Right renal pelvis (tissue), 4 donors: Measurements from ENCODE around the gene POF1B. TPM values are rescaled to one million over a fixed set of nuclear protein-coding genes. Genes with fewer than 3 reads are reported as not detected.
"Not testable (repeated sequence)": the region's sequence is repeated elsewhere in the genome, so short reads cannot be mapped to it uniquely, and the experiment has no call there.

ENCODE experiments used
- DNase-seq, 4 donors: peaks; one replicate each; pipeline ENCODE4 v3.0.0-alpha.2; 2013; ENCODE audit warnings: low read depth in 4 of 4, low spot score in 3 of 4, missing footprints in 1 of 4
- polyA plus RNA-seq, 4 donors: library from polyadenylated mRNA; unstranded; fragments of 120-200 nt; gene quantifications; one replicate each; pipeline ENCODE4 v1.2.1, GENCODE V29; 2013; ENCODE audit not compliant: insufficient read length in 4 of 4

The POF1B gene, protein sequence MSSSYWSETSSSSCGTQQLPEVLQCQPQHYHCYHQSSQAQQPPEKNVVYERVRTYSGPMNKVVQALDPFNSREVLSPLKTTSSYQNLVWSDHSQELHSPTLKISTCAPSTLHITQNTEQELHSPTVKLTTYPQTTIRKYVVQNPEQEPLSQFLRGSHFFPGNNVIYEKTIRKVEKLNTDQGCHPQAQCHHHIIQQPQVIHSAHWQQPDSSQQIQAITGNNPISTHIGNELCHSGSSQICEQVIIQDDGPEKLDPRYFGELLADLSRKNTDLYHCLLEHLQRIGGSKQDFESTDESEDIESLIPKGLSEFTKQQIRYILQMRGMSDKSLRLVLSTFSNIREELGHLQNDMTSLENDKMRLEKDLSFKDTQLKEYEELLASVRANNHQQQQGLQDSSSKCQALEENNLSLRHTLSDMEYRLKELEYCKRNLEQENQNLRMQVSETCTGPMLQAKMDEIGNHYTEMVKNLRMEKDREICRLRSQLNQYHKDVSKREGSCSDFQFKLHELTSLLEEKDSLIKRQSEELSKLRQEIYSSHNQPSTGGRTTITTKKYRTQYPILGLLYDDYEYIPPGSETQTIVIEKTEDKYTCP
- 1 to 10 TPM in 1 of 4 donors, under 1 TPM in 3; 0.18 to 1.7 (median 0.63) TPM for polyA plus RNA-seq

DNA sequence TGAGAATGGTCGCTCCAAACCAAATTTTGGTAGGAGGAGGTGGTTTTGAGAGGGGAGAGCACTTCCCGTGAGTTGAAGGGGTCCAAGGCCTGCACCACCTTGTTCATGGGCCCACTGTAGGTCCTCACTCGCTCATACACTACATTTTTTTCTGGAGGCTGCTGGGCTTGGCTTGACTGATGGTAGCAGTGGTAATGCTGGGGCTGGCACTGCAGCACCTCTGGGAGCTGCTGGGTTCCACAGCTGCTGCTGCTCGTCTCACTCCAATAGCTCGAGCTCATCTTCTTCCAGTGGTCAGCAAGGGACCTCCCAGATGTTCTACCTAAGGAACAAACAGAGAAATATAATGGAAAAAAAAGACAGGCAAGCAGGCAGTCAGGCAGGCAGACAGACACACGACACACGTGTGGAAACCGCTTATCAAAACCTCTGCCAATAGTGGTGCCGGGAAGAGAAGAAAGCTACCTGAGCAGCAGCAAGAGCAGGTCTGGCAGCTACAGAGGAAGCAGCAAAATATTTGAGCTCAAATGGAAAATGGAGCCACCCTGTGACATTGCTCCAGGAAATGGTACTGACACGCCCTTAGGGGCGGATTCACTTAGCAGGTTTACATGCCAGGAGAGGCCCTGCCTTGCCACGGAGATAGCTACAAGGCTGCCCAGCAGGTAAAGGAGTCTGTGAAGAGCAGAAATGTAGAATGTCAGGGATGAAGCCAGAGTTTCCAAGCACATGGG, at the start of gene POF1B:
Gene POF1B (minus strand): TSS at position 492 of the 734 bp plus-strand sequence. CDS start 211 bp downstream, at position 281.
- DNase-seq, result no peak

DNA sequence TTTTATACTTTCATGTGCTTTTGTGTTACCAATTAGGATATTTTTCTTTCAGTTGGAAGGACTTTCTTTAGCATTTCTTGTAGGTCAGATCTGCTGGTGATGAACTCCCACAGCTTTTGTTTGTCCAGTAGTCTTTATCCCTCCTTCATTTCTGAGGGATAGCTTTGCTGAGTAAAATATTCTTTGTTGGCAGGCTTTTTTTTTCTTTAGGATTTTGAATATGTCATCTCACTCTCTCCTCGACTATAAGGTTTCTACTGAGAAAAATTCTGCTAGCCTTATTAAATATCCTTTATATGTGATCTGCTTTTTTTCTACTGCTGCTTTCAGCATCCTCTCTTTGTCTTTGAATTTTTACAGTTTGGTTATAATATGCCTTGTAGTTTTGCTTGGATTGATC, 49.6 kb upstream of the POF1B start:
- no peak for DNase-seq

DNA sequence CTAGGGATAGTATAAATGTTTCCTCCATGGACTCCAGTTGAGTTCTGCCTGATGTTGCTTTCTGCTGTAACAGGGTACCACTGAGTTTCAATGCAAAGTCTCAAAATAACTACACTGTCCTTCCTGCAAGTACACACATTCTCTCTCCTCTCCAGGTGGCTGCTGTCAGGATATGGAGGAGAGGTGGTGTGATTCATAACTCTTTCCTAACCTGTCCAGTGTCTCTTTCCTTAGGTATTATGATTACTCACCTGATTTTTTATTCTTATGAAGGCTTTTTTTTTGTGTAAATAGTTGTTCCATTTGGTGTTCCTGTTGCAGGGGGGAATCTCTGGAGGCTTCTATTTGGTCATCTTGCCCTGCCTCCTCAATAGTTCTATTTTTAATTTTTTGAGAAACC, 39.8 kb upstream of the POF1B start:
- DNase-seq, result no peak

DNA sequence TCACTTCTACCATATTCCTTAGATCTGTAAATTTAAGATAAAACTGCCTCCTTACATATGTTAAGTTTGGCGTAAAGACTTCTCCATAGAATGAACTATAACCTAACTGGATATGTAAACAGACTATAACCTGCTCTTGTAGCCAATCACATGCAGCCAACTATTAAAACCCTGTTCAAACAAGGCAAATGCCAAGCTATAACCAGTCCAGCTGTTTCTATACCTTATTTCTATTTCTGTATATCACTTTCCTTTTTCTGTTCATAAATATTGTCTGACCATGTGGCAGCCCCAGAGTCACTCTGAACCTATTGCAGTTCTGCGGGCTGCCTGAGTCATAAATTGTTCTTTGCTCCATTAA, 12.4 kb upstream of the POF1B start:
- DNase-seq, result no peak

DNA sequence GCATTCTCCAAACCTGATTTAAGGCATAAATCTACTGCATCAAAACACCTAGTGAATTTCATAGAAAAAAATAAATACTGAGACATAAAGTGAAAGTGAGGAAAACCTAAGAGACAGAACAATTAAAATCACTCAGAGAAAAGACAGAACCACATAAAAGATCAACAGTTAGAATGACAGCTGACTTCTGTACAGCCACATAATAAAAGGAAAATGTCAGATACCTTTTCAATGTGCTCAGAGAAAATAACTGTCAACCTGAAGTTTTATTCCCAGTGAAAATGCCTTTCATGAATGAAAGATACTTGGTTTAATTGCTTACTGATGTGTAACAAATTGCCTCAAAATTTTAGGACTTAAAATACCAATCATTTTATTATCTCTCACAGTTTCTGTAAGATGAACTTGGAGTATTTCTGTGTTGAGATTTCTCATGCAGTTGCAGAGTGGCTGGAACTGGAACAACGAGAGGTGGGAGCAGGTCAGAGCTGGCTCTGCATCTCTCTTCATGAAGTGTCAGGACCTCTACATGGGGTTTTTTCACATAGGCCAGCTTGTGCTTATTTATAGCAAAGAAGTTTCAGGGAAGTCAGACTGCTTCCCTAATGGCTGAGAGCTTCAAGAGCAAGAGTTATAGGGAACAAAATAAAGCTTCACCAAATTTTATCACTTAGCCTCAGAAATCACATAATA, 11.9 kb upstream of the POF1B start:
- DNase-seq, result no peak

DNA sequence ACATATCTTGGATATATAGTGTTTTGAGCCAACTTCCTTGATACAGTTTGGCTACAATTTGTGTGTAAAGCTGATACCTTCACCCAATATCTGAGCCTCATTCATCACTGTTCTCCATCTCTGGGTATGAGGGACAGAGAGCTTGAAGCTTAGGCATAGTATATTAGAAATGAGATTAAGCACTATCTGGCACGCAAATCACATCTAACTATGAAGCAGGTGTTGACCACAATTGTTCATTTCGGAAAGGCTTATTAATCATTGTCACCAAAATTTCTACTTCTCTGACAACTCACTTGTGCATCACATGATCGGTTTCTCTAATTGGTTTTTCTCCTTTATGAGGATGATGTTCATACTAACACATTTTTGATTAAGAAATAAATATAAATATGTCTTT, 2.1 kb upstream of the POF1B start:
- DNase-seq, result no peak

DNA sequence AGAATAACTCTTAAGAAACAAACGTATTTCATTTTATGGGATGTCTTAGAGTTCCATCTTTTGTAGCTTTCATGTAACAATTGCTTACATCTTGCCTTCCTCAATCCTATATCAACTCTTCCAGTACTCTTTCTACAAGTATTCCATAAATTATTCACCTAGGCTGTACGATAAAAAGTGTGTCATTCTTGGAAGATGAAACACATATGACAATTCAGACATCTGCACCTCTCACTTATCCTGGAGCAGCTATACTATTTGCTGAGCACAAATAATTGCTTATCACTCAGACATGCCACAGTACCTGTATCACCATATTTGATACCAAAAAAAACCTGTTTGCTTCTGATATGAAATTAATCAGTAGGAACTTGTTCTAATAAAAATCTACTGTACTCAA, 1.0 kb downstream of the POF1B start:
- DNase-seq, result no peak

DNA sequence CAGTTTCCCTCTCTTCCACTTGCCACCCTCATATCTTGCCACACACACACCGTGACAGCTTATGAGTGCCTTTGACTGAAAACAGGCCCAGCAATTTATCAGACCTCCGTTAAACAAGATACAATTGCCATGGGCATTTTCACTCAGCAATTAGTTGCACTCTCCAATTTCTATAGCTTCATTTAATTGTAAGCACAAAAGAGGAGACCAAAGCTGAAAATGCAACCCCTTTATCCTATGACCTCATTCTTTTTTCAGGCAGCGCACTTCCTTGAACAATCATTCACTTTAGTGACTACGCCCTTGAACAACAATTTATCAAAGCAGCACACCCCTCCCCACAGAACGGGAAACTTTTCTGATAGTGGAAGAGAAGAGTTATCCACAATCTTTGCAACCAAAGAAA, 4.1 kb downstream of the POF1B start:
- no peak for DNase-seq

DNA sequence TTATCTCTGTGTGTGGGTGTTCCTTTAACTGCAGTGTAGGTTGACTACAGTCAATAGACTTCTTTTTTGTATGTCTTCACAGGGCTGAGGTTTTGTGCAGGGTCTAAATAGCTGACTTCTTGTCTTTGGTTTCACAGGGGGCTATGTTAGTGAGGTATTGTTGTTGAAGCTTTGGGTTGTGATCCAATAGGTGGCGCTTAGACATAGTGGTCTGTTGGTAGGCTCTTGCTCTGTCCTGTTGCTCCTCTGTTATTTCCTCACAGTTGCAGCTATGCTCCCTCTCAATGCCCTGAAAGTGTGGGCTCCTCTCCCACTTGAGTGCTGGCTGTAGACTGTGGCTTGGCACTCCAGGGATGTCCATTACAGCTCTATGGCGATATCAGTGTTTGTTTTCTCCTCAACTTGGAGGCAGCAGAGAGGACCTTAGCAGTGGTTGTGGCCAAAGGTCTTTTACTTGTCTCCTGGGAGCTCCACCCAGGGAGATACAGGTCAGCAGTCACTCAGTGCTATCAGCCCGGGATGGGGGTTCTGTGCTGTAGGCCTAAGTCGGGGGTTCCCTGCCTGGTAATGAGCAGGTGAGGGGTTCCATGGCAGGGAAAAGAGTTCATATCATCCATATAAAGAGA, 14.0 kb downstream of the POF1B start:
- DNase-seq, result no peak

DNA sequence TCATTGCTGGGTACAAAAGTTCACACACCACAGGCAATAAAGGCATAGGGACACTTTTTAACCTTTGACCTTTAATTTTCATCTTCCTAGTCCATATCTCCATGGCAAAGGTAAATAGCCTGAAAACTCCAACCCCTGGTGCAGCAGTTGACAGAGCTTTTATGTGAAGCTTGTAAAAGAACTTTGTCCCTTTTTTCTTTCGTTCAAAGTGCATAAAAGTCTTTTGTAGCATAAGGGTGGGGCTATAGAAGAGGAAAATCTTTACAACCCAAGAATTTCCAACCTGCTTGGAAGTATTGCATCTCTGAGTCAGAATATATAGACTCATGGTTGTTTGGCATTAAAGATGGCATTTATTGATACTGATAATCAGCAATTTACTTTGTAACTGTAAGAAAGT, 20.4 kb downstream of the POF1B start:
- DNase-seq, result no peak

DNA sequence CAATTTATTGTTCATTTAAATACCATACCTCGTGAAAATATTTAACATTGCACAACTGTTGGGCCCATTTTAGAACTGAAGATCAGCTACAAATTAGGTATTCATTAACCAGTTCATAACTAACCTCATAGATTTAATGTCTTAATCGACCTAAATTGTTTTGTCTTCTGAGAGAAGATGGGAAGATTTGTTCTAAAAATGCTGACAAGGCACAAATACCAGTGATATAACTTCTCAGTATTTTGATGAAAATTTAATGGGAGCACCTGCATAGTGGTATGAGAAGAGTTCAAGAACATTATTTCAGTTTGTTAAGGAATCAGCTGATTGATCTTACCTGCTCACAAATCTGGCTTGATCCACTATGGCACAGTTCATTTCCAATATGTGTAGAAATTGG, 33.9 kb downstream of the POF1B start:
- no peak for DNase-seq

DNA sequence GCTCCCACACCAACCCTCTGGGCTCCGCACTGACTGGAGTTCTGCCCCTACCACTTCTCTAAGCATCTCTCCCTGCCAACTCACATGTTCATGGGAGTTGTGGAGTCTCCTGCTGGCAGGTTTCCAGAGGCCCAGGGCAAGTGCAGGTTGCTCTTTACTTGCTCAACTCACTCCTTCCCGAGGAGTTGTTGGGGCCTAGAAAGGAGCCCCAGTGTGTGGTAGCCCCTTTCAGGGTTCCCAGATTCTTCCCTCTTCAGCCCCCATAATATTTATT, 52.5 kb downstream of the POF1B start:
- DNase-seq, result no peak

DNA sequence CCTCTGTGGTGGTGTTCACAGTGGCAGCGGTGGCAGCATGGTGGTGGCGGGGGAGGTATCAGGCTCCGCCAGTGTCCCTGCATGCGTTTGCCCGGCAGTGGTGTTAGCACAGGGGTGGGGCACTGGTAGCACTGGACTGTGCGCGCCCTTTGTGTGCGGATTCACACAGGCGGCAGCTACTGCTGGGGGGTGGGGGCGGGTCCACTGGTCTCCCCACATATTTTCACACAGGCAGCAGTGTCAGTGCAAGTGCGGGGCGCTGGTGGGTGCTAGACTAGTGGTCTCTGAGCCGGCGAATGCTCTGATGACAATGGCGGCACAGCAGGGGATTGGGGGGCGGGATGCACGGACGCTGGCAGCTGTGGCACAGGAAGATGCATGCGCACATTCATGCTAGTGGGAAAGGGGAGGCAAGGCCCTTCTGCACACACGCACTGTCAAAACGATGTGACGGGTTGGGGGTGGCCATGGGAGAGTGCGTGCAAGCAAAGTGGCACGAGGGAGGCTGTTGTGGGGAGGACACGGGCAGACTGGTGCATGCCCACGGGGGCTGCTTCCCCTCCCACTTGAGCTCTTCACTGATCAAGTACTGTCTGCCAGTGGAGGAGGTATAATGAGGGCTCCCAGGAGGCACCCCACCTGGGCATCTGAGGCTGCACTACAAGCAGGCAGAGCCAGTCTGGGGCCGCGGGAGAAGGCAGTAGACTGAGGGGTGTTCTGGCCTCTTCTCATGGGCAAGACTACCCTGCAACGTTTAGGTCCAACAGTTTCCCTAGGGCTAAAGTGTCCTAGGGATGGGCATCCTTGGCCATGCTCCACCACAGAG, 53.0 kb downstream of the POF1B start:
- no peak for DNase-seq

DNA sequence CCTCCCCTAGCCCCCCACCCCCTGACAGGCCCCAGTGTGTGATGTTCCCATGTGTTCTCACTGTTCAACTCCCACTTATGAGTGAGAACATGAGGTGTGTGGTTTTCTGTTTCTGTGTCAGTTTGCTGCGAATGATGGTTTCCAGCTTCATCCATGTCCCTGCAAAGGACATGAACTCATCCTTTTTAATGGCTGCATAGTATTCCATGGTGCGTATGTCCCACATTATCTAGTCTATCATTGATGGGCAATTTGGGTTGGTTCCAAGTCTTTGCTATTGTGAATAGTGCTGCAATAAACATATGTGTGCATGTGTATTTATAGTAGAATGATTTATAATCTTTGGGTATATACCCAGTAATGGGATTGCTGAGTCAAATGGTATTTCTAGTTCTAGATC, 68.1 kb downstream of the POF1B start:
- DNase-seq, result not testable (repeated sequence)

DNA sequence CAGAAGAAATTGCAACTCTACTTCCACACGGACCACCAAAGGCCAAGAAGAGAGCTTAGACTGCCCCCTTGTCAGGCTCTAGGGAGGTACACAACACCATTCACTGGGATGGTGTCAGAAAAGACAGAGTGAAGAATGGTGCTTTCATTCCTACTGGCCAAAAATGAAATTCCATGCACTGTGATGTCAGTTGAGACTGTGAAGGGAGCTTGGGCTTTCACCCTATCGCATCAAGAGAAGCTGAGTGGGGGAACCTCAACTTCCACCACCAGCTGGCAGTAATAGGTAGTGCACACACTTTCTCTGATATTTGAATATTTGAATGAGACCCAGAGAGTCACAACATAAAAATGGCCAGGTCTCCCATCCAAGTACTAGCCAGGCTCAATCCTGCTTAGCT, 69.7 kb downstream of the POF1B start:
- no peak for DNase-seq

DNA sequence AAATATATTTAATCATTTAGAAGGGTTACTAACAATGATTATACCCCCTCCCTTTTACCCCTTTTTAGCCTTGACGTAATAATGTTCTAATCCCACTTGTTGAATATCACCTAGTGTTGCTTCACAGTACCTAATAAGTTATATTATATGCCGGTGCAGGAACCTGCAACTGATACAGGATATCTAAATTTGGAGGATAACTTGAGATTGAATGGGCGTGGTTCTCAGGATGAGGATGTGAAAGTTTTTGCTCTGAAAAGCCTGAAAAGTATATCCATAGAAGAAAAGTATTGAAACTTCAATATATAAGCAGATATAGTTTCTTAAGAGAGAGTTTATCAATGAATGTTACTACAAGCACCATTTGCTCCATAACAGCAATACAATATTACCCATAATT, 75.9 kb downstream of the POF1B start:
- DNase-seq, result no peak

DNA sequence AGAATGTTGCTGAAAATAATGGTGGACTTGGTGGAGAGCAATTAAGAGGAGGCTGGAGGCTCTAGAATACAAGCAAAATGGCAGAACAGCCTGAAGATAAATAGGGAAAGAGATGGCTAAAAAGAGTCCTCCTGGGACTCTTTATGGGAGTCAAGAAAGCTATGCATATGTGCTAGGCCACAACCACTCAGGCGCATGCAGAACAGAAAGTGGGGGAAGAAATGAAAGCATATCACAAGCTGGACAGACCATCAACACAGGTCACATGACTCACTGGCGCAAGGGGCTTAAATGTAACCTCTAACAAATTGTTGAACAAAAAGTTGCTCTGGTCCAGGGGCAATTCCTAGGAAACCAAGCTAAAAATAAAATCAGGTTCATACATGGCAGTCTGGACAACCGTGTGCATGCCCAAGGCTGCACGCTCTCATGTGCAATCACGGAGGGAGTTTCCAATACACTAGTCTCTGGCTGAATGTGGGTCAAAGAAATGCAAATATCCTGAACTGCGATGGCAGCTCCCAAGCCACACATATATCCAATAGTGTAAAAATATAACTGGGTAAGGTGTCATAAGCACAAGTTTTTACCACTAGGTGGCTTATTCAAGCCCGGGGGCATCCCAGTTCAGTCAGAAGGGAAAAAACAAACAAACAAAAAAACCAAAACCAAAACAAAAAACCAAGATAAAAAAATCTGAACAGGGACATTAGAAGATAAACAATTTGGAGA, 90.3 kb downstream of the POF1B start:
- DNase-seq, result no peak

DNA sequence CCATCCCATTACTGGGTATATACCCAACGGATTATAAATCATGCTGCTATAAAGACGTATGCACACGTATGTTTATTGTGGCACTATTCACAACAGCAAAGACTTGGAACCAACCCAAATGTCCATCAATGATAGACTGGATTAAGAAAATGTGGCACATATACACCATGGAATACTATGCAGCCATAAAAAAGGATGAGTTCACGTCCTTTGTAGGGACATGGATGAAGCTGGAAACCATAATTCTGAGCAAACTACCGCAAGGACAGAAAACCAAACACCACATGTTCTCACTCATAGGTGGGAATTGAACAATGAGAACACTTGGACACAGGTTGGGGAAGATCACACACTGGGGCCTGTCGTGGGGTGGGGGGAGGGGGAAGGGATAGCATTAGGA, 94.2 kb downstream of the POF1B start:
- DNase-seq, result not testable (repeated sequence)

DNA sequence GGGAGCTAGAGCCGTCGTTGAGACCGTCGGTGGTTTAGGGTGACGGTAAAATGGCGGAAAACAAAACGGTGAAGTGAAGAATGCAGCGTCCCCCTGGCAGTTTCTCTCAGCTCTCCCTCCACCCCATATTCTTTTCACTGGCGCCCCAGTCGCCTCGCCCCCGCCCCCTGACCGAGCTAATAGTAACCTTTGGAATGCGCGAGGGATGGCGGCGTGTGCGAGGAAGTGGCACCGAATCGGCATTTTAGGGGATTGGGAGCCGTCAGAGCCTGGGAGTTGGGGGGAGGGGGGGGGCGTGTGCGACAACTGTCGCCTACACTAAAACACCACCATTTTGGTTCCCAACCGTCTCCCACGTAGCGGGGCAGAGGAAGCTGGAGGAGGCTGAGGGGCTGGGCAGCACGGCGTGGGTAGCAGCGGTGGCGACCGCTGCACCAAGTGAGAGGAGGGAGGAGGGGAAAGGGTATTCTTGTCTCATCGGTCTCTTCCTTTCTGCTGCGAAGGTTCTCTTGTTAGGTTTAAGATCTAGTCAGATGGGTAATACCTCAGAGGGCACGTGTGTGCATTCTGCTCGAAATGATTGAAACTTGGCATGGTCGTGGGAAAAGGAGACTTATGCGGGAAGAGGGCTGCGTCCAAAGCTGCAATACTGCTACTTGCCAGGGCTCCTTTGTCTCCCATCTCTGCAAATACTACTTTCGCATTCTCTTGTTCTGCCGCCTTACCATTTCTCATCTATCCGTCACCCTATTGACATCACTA, 134.8 kb downstream of the POF1B start:
- peak in 3 of 4 donors; percentile 20 to 32 (median 28) for DNase-seq
